GM12878 (cell line): ENCODE measurements around the gene CORO1A. TPM values are rescaled to one million over a fixed set of nuclear protein-coding genes. Genes with fewer than 3 reads are reported as not detected.
A peak's percentile ranks its signal among the peaks of the same experiment; 100 is the strongest.
"Not testable (repeated sequence)": the region's sequence is repeated elsewhere in the genome, so short reads cannot be mapped to it uniquely, and the experiment has no call there.

Experiments used
- ATAC-seq: fragments of 200-7000 bp; cut with Tn5 transposase; 3 replicates; pipeline ENCODE4 v1.9.1; 2020; ENCODE audit warnings: mild to moderate bottlenecking, moderate library complexity
- BruUV-seq: library from RNA; stranded (reverse); fragments of 400-500 nt; replicated peaks from 2 replicates; lab custom pipeline; 2021; lab: Mats Ljungman, UMichigan
- CTCF ChIA-PET: fragments of 300-600 bp; sonication (Branson Sonifier 250); formaldehyde crosslinking; extraction: SDS; loops from one replicate; lab custom pipeline; 2021; ENCODE audit warnings: inconsistent platforms; lab: Yijun Ruan, JAX
- POLR2A ChIA-PET: fragments of 350-600 bp; formaldehyde crosslinking; extraction: SDS; loops from one replicate; lab custom pipeline; 2021; ENCODE audit warnings: inconsistent platforms; lab: Charles Lee
- RAD21 ChIA-PET: fragments of 300-600 bp; sonication (Branson Sonifier 250); formaldehyde crosslinking; loops from one replicate; lab custom pipeline; 2023; ENCODE audit warnings: antibody characterized with exemption; ENCODE audit not compliant: unreplicated experiment; lab: Charles Lee
- SMC1A ChIA-PET: fragments of 300-600 bp; sonication (Branson Sonifier 250); formaldehyde crosslinking; loops from one replicate; lab custom pipeline; 2023; ENCODE audit not compliant: unreplicated experiment, uncharacterized antibody; lab: Charles Lee
- DNase-seq: peaks from one replicate; pipeline ENCODE4 v3.0.0-alpha.2; 2011; ENCODE audit warnings: low read depth, low spot score
- FAIRE-seq: peaks from 3 replicates; lab custom pipeline; 2011; peaks lifted over from hg19 to GRCh38; lab: Jason Lieb, UNC
- H2AFZ ChIP-seq: 2 replicates; pipeline ENCODE4 v1.6.0; 2011; ENCODE audit warnings: low read depth, low read length, control low read depth; ENCODE audit not compliant: control insufficient read depth
- H3K27ac ChIP-seq: 2 replicates; pipeline ENCODE4 v1.5.1; 2011; ENCODE audit warnings: control low read depth; ENCODE audit not compliant: control insufficient read depth, insufficient read depth
- H3K27me3 ChIP-seq, 2 experiments: replicated peaks in 1 of 2; 2 replicates each; pipeline versions ENCODE4 v1.6.0 to v1.6.1; 2011; ENCODE audit warnings: low read length in 1 of 2; ENCODE audit not compliant: control insufficient read depth in 2 of 2, insufficient read depth in 2 of 2
- H3K36me3 ChIP-seq, 2 experiments: 2 replicates each; pipeline ENCODE4 v1.5.1; 2011; ENCODE audit warnings: low read length in 1 of 2; ENCODE audit not compliant: control insufficient read depth in 2 of 2, insufficient read depth in 2 of 2
- H3K4me1 ChIP-seq: 2 replicates; pipeline ENCODE4 v1.6.1; 2011; ENCODE audit warnings: mild to moderate bottlenecking, low read length, moderate library complexity, mixed read lengths; ENCODE audit not compliant: control insufficient read depth, insufficient read depth
- H3K4me2 ChIP-seq: 2 replicates; pipeline ENCODE4 v1.6.0; 2011; ENCODE audit warnings: control low read depth; ENCODE audit not compliant: control insufficient read depth, insufficient read depth
- H3K4me3 ChIP-seq: fragments of 200-600 bp; sonication (generic); 2 replicates; pipeline ENCODE4 v1.5.1; 2016
- H3K79me2 ChIP-seq: 2 replicates; pipeline ENCODE4 v1.6.0; 2011; ENCODE audit warnings: low read length; ENCODE audit not compliant: control insufficient read depth, insufficient read depth
- H3K9ac ChIP-seq: 2 replicates; pipeline ENCODE4 v1.8.0; 2011; ENCODE audit warnings: low read length, control low read depth, mixed read lengths; ENCODE audit not compliant: control insufficient read depth, insufficient read depth
- H3K9me3 ChIP-seq: replicated peaks from 3 replicates; pipeline ENCODE4 v1.5.1; 2011; ENCODE audit warnings: mild to moderate bottlenecking, low read length; ENCODE audit not compliant: control insufficient read depth, insufficient read depth
- H4K20me1 ChIP-seq: 2 replicates; pipeline ENCODE4 v1.6.0; 2011; ENCODE audit not compliant: control insufficient read depth, insufficient read depth
- GATAD2B ChIP-seq: fragments of 450-650 bp; conservative IDR thresholded peaks from 2 replicates; pipeline ENCODE4 v1.6.1; 2017; ENCODE audit warnings: low read depth, mild to moderate bottlenecking, moderate library complexity
- JUND ChIP-seq: IDR thresholded peaks from 2 replicates; pipeline ENCODE4 v1.6.1; 2012; ENCODE audit warnings: low read depth, mild to moderate bottlenecking, low read length, improper control_type of control experiment, moderate library complexity
- STAT3 ChIP-seq: IDR thresholded peaks from 2 replicates; pipeline ENCODE4 v1.6.1; 2011; ENCODE audit warnings: low read depth, low read length, improper control_type of control experiment
- TCF12 ChIP-seq: IDR thresholded peaks from 2 replicates; pipeline ENCODE4 v1.6.1; 2011; ENCODE audit warnings: low read depth, mild to moderate bottlenecking, low read length
- YY1 ChIP-seq: IDR thresholded peaks from 2 replicates; pipeline ENCODE4 v1.6.1; 2011; ENCODE audit warnings: low read depth, mild to moderate bottlenecking, low read length
- WGBS: methylation state at CpG from one replicate; pipeline ENCODE4 v1.1.6; 2016; ENCODE audit warnings: low lambda C conversion rate; ENCODE audit not compliant: insufficient replicate concordance, insufficient coverage; ENCODE audit errors: missing lambda C conversion rate; 5-methylcytosine and 5-hydroxymethylcytosine counted together
- in situ Hi-C: fragments of 300-500 bp; cut with MboI; formaldehyde crosslinking; loops from 9 replicates; pipeline ENCODE4 v1.14.3; 2018; ENCODE audit warnings: mixed read lengths
- intact Hi-C: fragments of 100-400 bp; cut with micrococcal nuclease; formaldehyde crosslinking; loops from one replicate; pipeline ENCODE4 v1.14.2; 2022; ENCODE audit not compliant: unreplicated experiment
- polyA plus RNA-seq, 11 experiments: library from polyadenylated mRNA; depleted of rRNA in 4 of 11; unstranded in 6 of 11; stranded (reverse) in 5 of 11; fragments of >200 nt; fragmentation: Nextera tagmentation in 4 of 11; fragmentation: Illumina TruSeq in 1 of 11; extraction: Ambion mirVana in 4 of 11; extraction: Trizol in 1 of 11; gene quantifications; 1 replicate in 1 of 11; 2 replicates in 10 of 11; pipeline versions ENCODE4 v1.2.1 to v1.2.3, GENCODE V29; 2011 to 2016; ENCODE audit warnings: inconsistent platforms in 2 of 11, missing spikeins in 2 of 11, low read depth in 1 of 11
- total RNA-seq, 4 experiments: library from RNA; depleted of rRNA in 3 of 4; stranded (reverse); fragments of >200 nt in 3 of 4; fragmentation: Illumina TruSeq in 1 of 4; extraction: Trizol in 1 of 4; gene quantifications; 2 replicates each; pipeline versions ENCODE4 v1.2.1 to v1.2.3, GENCODE V29; 2013 to 2021

Gene CORO1A
- total and polyA plus RNA-seq, 10 of the 15 experiments (the other 5 are each of a cell fraction or from before 2014, with no cell fraction given): 16.3 to 1,464 (median 714) TPM

DNA sequence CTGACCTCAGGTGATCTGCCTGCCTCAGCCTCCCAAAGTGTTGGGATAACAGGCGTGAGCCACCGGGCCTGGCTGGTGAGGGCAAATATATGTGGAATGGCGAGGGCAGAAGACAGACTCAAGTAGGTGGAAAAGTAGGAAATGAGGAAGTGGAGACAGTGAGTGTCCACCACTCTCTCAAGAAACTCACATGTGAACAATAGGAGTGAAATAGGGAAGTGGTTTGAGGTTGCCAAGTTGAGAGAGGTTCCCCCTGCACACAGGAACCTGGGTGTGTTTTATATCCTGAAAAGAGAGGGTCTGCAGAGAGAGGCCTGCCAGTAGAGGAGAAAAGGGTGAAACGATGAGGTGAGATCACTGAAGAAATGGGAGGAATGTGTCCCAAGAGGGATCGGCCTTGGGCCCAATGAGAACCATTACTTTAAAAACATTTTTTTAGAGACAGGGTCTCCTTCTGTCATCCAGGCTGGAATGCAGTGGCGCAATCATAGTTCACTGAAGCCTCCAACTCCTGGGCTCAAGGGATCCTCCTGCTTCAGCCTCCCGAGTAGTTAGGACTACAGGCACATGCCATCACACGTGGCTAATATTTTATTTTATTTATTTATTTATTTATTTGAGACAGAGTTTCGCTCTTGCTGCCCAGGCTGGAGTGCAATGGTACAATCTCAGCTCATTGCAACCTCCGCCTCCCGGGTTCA lies 17.1 kb upstream of the CORO1A start (continued):
- no peak for TF ChIP-seq STAT3
- no peak for TF ChIP-seq JUND
- TF ChIP-seq TCF12: 0 out of 2 replicates have a peak, but pooled peaks have one; percentile 36
- peak; percentile 86 for TF ChIP-seq GATAD2B
- no peak for TF ChIP-seq YY1

DNA sequence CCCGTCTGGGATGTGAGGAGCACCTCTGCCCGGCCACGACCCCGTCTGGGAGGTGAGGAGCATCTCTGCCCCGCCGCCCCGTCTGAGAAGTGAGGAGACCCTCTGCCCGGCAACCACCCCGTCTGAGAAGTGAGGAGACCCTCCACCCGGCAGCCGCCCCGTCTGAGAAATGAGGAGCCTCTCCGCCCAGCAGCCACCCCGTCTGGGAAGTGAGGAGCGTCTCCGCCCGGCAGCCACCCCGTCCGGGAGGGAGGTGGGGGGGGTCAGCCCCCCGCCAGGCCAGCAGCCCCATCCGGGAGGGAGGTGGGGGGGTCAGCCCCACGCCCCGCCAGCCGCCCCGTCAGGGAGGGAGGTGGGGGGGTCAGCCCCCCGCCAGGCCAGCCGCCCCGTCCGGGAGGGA lies 14.7 kb upstream of the CORO1A start:
- in situ Hi-C loops, CTCF ChIA-PET: not testable (repeated sequence)

DNA sequence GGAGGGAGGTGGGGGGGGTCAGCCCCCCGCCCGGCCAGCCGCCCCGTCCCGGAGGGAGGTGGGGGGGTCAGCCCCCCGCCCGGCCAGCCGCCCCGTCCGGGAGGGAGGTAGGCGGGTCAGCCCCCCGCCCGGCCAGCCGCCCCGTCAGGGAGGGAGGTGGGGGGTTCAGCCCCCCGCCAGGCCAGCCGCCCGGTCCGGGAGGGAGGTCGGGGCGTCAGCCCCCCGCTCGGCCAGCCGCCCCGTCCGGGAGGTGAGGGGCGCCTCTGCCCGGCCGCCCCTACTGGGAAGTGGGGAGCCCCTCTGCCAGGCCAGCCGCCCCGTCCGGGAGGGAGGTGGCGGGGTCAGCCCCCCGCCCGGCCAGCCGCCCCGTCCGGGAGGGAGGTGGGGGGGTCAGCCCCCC lies 14.0 kb upstream of the CORO1A start:
- RAD21 ChIA-PET, H3K9ac ChIP-seq, H3K4me3 ChIP-seq, ATAC-seq, H3K9me3 ChIP-seq, intact Hi-C loops, CTCF ChIA-PET, H2AFZ ChIP-seq, in situ Hi-C loops, H3K79me2 ChIP-seq, SMC1A ChIA-PET, POLR2A ChIA-PET, H4K20me1 ChIP-seq, FAIRE-seq, BruUV-seq, H3K4me2 ChIP-seq, H3K36me3 ChIP-seq, H3K27me3 ChIP-seq, H3K27ac ChIP-seq, DNase-seq: not testable (repeated sequence)
- WGBS: no CpG with 5 or more reads among the region's 38 CpGs
- peaks cover 25% of the 10 kb centered on the region for H3K4me1 ChIP-seq

More for the DNA sequence above, 14.7 kb upstream of the CORO1A start:
- H2AFZ ChIP-seq, POLR2A ChIA-PET, ATAC-seq, H3K4me3 ChIP-seq, H3K27me3 ChIP-seq, FAIRE-seq, H3K27ac ChIP-seq, SMC1A ChIA-PET, DNase-seq, H3K4me2 ChIP-seq, intact Hi-C loops, H3K79me2 ChIP-seq, RAD21 ChIA-PET, H4K20me1 ChIP-seq, H3K9me3 ChIP-seq, H3K9ac ChIP-seq, BruUV-seq, H3K36me3 ChIP-seq: not testable (repeated sequence)
- peaks cover 25% of the 10 kb centered on the region for H3K4me1 ChIP-seq
- WGBS: no CpG with 5 or more reads among the region's 29 CpGs

DNA sequence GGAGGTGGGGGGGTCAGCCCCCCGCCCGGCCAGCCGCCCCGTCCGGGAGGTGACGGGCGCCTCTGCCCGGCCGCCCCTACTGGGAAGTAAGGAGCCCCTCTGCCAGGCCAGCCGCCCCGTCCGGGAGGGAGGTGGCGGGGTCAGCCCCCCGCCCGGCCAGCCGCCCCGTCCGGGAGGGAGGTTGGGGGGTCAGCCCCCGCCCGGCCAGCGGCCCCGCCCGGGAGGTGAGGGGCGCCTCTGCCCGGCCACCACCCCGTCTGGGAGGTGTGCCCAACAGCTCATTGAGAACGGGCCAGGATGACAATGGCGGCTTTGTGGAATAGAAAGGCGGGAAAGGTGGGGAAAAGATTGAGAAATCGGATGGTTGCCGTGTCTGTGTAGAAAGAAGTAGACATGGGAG lies 13.3 kb upstream of the CORO1A start:
- H3K4me2 ChIP-seq, BruUV-seq, H3K9ac ChIP-seq, H3K27me3 ChIP-seq, in situ Hi-C loops, H2AFZ ChIP-seq, POLR2A ChIA-PET, RAD21 ChIA-PET, H3K27ac ChIP-seq, H3K4me3 ChIP-seq, H3K79me2 ChIP-seq, ATAC-seq, SMC1A ChIA-PET, DNase-seq, H4K20me1 ChIP-seq, FAIRE-seq, H3K36me3 ChIP-seq, H3K9me3 ChIP-seq, CTCF ChIA-PET, intact Hi-C loops: not testable (repeated sequence)
- WGBS: 75% methylated on average over 12 of the region's 31 CpGs
- peaks cover 19% of the 10 kb centered on the region for H3K4me1 ChIP-seq
